Activated CD4-positive, alpha-beta T cell treated with anti-CD3 and anti-CD28 coated beads for 1 hour (primary cell): ENCODE measurements around the gene CD7.
"Not testable (repeated sequence)": the region's sequence is repeated elsewhere in the genome, so short reads cannot be mapped to it uniquely, and the experiment has no call there.

Experiments
- DNase-seq: peaks from one replicate; pipeline ENCODE4 v3.0.0-alpha.2; 2020

The CD7 gene

DNA sequence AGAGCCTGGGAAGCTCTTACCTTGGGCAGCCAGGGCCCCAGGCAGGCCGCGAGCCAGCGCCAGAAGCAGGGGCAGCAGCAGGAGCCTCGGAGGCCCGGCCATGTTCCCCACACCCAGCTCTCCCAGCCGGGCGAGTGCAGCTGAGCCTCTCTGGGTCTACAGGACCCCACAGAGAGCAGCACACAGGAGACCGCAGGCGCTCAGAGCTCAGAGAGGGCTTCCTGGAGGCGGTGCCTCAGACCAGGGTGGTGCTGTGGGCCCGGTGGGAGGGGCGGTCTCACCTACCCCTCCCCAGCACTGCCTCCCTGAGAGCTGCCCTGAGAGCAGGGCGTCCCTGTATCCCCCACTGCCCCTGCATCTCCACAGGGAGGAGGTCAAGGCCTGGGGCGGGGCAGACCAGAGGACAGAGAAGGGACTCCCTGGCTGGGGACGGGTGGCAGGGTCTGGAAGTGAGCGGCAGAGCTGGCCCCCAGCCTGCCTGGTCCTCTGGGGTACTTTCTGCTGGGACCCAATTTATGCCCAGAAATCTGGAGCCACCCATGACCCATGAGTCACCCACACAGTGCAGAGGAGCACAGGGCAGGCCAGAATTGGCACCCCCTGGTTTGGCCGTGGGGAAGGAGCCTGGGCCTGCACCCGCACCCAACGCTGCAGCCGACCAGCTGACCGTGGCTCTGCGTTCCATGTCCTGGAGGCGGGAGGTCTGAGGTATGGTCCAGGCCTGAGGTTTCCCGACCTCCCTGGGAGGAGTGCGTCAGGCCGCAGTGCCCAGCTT lies at the start of gene CD7:
Gene CD7, minus strand, starts transcription at position 215 of the 775 bp plus-strand sequence. Its CDS starts 113 bp downstream, at position 102.
- DNase-seq: peak; percentile 59

DNA sequence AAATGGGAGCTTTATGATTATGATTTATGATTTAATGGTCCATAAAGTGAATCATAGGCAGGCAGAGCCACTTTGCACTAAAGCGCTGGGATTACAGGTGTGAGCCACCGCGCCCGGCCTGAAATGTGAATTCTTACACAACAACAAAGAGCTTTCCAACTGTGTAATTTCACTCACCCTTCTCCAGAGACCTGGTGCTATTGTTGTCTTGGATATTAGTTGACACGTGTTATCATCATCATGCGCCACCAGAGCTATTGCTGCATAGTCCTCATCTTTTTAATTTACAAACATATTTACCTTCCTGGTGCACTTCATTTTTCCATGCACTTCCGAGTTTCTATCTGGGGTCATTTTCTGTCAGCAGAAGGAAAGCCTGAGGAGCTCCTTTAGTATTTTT lies 49.3 kb upstream of the CD7 start:
- no peak for DNase-seq

DNA sequence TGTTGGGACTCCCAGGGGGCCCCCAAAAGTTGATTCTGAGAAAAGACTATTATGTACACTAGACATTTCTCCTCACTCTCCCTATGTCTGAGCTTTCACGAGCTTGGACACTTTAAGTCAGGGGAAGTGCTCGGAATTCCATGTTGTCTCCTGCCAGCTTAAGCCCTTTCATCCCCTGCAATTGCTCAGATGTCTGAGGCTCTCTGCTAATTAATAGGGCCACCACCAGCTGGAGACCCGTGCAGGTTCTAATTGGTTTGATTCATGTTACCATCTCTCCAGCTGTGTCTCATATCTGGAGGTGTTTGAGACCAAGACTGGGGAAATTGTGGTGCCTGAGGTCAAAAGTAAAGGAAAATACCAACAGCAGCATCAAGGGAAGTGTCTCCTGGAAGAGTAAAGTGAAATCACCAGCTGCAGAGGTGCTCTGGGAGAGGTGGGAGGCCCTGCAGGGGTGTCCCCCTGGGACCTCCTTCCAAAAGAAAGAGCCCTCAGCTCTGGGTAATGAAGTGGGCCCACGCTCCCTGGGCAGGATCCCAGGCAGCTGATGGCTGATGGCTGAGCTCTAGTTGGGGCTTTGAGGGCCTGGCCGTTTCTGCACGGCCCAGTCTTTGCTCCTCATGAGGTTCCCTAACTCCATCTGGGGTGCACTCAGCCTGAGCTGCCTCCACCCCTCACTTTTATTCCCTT lies 48.3 kb upstream of the CD7 start:
- DNase-seq: no peak

DNA sequence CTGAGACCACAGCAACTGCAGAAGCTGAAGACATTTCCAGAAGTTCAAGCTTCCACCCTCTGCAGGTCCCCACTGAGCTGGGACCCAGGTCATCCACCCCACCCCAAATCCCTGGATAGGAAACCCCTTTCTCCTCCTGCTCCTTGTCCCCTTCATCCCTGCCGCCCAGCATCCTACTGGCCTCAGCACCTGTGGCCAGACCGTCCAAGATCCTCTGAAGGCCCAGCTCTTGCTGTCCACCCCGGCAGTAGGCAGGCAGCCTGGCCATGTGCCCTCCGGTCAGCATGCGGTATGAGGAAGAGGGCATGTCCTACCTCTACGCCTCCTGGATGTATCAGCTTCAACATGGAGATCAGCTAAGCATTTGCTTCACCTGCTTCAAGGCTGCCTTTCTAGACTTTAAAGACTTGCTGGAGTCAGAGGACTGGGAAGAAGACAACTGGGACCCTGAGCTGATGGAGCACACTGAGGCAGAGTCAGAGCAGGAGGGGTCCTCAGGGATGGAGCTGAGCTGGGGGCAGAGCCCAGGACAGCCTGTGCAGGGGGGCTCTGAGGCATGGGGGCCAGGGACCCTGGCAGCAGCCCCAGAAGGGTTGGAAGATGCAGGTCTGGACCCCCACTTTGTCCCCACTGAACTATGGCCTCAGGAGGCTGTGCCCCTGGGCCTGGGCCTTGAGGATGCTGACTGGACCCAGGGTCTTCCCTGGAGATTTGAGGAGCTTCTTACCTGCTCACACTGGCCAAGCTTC lies 44.7 kb upstream of the CD7 start:
- no peak for DNase-seq

DNA sequence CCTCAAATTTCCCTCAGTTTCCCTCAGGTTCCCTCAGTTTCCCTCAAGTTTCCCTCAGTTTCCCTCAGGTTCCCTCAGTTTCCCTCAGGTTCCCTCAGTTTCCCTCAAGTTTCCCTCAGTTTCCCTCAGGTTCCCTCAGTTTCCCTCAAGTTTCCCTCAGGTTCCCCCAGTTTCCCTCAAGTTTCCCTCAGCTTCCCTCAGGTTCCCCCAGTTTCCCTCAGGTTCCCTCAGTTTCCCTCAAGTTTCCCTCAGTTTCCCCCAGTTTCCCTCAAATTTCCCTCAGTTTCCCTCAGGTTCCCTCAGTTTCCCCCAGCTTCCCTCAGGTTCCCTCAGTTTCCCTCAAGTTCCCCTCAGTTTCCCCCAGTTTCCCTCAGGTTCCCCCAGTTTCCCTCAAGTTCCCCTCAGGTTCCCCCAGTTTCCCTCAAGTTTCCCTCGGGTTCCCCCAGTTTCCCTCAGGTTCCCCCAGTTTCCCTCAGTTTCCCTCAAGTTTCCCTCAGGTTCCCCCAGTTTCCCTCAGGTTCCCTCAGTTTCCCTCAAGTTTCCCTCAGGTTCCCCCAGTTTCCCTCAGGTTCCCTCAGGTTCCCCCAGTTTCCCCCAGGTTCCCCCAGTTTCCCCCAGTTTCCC lies 42.2 kb upstream of the CD7 start:
- DNase-seq: not testable (repeated sequence)

DNA sequence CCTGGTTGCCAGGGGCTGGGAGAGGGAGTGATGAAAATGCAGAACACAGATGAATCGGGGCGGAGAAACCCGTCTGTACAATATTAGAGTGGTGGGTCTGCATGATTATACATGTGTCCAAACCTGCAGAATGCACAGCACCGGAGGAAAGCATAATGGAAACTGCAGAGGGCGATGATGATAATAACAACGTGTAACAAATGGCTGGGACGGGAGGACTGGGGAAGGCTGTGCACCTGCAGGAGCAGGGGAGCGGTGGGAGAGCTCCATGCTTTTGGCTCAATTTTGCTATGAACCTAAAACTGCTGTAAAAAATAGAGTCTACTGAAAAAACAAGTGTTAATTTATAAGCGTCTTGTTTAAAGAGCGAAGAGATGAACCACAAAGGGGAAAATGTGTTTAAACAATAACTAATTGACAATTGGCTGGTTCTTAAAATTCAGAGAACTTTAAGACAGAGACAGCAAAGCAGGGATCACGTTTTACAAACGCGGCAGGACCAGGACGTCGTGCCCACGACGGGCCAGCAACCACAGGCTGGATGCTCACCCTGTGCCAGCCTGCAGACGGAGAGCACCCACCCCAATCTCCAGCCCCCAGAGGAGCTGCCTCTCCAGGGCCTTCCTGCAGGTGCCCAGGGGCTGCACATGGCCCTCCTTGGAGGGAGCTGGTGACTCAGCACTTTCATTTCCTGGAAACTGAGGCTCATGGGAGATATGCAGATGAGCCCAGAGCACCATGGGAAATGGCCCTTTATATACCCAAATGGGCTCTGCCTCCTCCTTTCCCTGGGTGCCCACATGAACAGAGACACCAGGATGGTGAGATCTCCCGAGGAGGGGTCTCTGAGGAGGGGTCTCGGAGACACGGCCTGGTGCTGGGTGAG lies 41.3 kb upstream of the CD7 start, which contains the start of gene TEX19:
Gene TEX19, plus strand, starts transcription at position 783 of the 886 bp plus-strand sequence. CDS start 2,904 bp downstream, outside the sequence.
- DNase-seq: no peak

DNA sequence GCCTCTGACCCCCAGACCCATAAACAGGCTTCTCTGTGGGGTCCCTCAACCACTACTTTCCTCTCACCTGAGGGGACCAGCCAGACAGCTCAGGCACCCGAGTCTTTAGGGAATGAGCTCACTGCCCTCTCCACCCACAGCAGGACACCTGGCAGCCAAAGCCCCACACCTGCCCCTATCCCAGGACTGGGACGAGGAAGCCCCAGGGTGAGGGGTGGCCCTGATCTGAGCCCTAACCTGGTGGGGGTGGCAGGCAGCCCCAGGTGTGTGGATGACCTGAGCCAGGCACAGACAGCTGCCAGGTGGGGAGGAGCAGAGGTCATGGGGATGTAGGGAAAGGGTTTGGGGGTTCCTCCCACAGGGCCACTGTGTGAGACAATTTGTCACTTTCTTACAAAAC lies 40.0 kb upstream of the CD7 start:
- DNase-seq: no peak

DNA sequence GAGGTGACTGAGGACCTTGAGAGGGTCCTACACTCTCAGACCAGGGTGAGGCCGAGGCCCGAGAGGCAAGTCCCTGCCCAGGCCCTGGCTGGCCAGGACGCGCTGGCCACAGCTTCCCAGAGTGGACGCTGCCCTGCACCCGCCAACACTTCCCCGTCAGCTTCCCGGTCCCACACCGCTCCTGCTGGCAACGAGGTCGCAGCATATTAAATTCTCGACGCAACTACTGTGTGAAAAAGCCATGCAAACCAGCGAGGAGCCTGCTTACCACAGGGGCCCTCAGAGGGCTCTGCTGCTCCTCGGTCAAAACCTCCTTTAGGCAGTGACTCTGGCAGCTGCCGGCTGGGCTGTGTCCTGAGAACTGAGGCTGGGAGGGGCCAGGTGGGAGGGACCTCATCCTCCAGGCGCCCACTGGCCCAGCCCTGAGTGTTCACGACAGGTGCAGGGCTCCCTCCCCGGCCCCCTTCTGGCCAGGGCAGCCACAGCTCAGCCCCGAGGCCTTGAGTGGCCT lies 39.5 kb upstream of the CD7 start:
- DNase-seq: no peak

DNA sequence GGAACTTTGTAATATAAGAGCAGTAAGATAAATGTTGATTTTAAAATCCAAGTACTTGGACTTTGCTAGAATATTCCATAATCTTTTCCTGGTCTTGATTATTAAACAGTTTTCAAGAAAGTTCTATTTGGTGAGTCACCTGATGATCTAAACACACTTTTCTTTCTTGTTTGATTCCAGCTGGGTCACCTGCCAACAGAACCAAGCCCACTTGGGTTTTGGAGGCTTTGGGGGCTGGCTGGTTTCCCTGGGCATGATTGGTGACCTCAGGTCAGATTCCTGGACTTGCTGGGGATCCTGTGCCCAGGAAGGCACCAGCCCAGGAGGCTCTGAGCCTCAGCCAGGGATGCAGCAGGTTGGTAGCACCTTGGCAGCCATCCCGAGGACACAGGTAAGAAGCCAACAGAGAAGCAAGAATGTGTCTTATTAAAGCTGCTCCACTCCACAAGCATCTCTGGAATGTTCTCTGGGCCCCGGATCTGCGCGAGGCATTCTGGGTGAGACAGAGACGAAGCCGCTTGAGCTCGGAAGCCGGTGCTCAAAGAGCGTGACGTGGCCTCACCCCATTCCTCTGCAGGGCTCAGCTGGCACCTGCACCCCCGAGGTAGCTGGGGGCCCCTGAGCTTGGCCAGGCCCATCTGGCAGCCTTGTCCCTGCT lies 38.5 kb upstream of the CD7 start:
- DNase-seq: no peak

DNA sequence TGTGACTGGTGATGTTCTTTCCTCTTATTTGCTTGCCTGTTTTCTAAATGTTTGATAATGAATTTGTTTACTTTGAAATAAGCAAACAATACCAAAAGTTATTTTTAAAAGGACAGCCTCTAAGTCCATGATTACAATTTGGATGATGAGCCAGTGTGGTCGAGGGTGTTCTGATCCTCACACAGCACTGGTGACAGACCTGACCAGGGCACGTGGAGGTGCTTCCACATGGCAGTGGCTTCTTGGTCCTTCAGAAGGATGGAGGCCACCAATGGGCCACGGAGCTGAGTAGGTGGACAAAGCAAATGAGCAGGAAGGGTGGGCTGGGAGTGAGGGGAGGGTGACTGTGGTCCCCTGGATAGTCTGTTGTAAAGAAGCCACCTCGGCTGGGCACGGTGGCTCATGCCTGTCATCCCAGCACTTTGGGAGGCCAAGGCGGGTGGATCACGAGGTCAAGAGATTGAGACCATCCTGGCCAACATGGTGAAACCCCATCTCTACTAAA lies 37.4 kb upstream of the CD7 start:
- no peak for DNase-seq

DNA sequence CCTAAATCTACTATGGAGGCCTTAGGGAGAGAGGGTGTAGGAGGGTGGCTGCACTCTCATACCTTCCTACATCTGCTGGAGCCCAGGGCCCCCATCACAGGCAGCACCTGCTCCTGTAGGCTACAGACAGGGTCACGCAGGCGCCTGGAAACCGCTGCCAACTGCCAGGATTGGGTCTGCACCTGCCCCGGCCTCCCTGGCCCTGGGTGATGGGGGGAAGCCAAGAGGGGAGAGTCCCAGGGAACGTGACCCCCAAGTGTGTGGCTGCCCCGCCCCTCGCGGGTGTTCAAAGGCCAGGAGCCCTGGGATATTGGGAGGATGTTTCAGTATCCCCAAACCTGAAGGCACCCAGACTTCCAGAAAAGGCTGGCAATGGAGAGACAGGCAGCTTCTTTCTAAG lies 36.1 kb upstream of the CD7 start:
- DNase-seq: no peak

DNA sequence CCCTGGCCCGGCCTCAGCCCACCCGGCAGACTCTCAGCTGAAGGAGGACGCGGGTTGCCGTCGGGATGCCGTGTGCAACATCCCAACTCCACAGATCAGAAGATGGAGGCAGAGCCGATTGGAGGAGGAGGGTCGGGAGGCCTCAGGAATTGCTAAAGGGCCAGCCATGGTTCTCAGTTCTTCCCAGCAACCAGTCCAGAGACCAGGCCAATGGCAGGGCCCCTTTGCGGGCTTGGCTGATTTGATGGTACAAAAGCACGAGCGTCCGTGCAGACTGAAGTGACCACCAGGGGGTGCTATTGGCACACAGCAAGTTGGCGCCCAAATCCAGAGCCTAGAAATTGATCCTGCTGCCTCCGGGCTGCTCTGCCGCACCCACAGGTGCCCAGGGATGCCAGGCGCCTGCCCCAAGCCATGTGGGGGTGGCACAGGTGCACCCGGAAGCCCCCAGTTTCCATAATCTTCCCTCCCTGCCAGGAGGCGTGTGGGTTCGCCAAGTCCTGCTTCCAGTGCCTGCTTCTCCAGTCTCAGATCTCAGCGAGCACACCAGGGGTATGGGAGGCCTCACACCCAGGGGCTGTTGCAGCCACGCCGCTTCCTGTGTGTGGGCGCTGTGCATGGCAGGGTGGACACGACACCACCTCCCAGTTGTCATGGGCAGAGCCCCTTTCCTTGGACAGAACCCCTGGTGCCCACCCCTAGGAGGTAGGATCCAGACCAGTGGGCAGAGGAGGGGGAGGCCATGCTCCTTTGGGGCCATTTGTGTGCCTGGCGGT lies 34.5 kb upstream of the CD7 start:
- peak; percentile 69 for DNase-seq

DNA sequence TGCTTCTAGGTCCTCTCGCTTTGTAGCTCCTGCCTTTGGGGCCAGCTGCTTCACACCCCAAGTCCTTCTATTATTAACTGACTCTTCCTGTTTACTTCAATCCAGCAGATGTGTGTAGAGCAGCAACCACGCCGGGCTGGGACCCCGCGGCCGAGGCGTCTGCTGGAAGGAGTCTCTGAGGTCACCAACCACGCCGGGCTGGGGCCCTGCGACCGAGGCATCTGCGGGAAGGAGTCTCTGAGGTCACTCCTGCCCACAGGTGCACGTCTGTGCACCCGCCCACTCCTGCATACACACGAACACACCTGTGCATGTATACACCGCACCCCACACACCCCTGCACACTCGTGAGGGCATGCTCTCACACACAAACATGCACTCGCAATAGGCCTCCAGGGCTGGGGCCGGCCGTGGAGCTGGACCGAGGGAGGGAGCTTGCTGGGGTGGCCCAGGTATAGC lies 33.9 kb upstream of the CD7 start:
- DNase-seq: no peak

DNA sequence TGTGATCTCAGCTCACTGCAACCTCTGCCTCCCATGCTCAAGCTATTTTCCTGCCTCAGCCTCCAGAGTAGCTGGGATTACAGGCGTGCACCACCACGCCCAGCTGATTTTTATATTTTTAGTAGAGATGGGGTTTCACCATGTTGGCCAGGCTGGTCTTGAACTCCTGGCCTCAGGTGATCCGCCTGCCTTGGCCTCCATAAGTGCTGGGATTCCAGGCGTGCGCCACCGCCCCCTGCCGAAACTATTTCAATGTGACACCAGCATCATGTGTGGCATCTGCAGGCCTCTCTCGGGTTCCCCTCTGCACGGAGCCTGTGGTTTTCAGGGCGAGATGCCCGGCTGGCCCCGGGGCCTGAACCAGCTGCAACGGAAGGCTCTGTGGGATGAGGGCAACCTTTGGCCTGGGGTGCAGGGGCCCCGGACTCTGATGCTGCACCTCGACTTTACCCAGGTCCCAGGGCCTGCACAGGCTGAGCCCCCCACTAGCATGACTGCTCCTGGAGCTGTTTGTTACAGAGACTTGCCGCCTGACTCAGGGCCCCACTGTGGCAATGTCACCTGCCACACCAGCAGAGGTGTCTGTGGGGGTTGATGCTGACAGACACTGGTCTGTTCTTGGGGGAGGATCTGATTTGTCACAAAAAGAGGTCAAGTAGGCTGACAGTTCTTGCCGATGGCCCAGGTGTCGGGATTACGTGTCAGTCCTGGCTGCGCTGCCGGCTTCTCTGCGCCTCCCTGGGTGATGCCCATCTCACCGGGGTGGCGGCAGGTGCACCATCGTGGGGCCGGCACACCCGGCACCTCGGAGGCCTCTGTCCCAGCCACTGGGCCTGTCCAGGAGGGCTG lies 33.0 kb upstream of the CD7 start:
- DNase-seq: no peak

DNA sequence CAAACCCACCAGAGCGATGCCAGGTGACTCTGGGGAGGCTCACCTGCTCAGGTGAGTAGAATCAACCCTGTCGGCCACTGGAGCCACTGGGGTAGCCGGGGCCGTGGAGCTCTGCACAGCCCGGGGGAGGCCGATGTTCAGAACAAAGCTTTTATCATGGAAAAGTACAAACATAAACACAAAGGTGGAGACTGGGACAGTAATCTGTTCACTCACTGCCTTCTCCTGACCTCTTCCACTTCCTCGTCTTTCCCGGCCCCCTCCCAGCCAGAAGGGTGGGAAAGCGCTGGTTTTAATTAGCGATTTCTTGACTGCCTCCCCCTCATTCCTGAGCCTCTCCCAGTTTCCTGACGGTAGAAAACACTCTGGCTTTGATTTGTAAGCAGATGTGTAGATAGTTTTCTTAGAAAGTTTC lies 31.9 kb upstream of the CD7 start:
- DNase-seq: no peak

DNA sequence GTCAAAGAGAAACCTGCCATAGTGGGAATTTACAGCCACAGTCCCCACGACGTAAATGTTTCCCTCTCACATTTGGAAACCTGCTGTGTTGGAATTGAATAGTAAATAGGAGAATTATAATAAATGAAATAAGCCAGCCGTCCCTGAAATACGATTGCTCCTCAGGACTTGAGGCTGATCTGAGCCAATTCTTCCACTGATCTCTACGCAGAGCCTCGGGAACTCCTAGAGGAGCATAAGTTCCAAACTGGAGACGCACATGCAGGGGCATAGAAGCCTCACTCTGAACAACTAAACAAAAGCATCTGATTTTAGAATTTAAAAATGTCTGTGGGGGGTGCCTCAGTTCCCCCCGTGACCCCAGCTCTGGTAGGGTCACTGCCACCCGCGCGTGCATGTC lies 31.5 kb upstream of the CD7 start:
- DNase-seq: no peak

DNA sequence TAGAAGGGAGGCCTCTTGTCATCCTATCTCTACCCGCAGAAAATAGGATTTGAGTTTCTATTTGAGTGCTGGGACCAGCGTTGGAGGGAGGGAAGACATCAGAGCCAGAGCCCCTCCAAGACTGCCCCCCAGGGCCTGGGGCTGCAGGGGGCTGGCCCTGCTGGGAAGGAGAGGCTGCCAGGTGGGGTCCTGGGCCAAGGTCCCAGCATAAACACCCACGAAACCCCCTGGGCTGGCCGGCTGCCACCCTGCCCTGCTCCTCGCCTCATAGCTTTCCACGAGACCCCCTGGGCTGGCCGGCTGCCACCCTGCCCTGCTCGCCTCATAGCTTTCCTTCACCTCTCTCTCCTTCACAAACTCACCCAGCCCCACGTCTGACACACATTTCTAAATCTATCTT lies 31.0 kb upstream of the CD7 start:
- DNase-seq: no peak

DNA sequence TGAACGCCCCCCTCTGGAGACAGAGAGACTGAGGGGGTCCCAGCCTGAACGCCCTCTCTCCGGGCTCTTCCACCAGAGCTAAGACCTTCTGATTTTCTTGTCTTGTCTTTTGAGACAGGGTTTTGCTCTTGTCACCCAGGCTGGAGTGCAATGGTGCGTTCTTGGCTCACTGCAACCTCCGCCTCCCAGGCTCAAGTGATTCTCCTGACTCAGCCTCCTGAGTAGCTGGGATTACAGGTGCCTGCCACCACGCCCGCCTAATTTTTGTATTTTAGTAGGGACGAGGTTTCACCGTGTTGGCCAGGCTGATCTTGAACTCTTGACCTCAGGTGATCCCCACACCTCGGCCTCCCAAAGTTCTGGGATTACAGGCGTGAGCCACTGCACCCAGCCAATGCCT lies 30.6 kb upstream of the CD7 start:
- DNase-seq: not testable (repeated sequence)
